G401.6 (cell line): ENCODE data around the gene HOXB4.
A peak's percentile ranks its signal among the peaks of the same experiment; 100 is the strongest.

Source experiments
- FAIRE-seq: peaks from 2 replicates; lab custom pipeline; 2012; peaks lifted over from hg19 to GRCh38; lab: Jason Lieb, UNC

Gene HOXB4

GRCh38 chr17:48559122-48559839 is 18.9 kb downstream of the HOXB4 start:
- no peak for FAIRE-seq

GRCh38 chr17:48558831-48559121 is 19.4 kb downstream of the HOXB4 start:
- FAIRE-seq, result no peak

- FAIRE-seq, result no peak
Measured at GRCh38 chr17:48558057-48558830, 19.9 kb downstream of the HOXB4 start.

GRCh38 chr17:48556576-48557401 is 21.4 kb downstream of the HOXB4 start:
- FAIRE-seq, result peak; percentile 36

- FAIRE-seq, result no peak
Measured at GRCh38 chr17:48556229-48556575, 21.9 kb downstream of the HOXB4 start.

GRCh38 chr17:48555258-48556228 is 22.6 kb downstream of the HOXB4 start:
- no peak for FAIRE-seq

- FAIRE-seq, result no peak
Measured at GRCh38 chr17:48554412-48555257, 23.5 kb downstream of the HOXB4 start.

GRCh38 chr17:48553826-48554225 is 24.3 kb downstream of the HOXB4 start:
- FAIRE-seq, result no peak

GRCh38 chr17:48553190-48553547 is 25.0 kb downstream of the HOXB4 start:
- FAIRE-seq, result no peak

GRCh38 chr17:48552466-48553189 is 25.5 kb downstream of the HOXB4 start:
- FAIRE-seq, result no peak

GRCh38 chr17:48551596-48552465 is 26.3 kb downstream of the HOXB4 start:
- no peak for FAIRE-seq

GRCh38 chr17:48551214-48551555 is 27.0 kb downstream of the HOXB4 start:
- FAIRE-seq, result no peak

GRCh38 chr17:48550502-48551213 is 27.5 kb downstream of the HOXB4 start:
- FAIRE-seq, result no peak

- FAIRE-seq, result no peak
Measured at GRCh38 chr17:48549914-48550501, 28.1 kb downstream of the HOXB4 start.

- no peak for FAIRE-seq
Measured at GRCh38 chr17:48549281-48549630, 28.9 kb downstream of the HOXB4 start.

GRCh38 chr17:48548523-48549280 is 29.4 kb downstream of the HOXB4 start:
- FAIRE-seq, result peak; percentile 82

GRCh38 chr17:48547808-48548522 is 30.2 kb downstream of the HOXB4 start:
- peak; percentile 68 for FAIRE-seq
